Right lobe of liver (tissue), 4 donors: ENCODE data around the gene TRIAP1.

ENCODE experiments used
- CTCF ChIP-seq, 4 donors: fragments of 200-600 bp in 3 of 4; fragments of 450-650 bp in 1 of 4; IDR thresholded peaks; one replicate each; pipeline versions ENCODE4 v1.5.1 to v1.8.0; 2016 to 2022; ENCODE audit warnings: antibody characterized with exemption in 4 of 4, mild to moderate bottlenecking in 2 of 4
- POLR2A ChIP-seq: fragments of 450-650 bp; IDR thresholded peaks from one replicate; pipeline ENCODE4 v1.6.1; 2017; ENCODE audit warnings: antibody characterized with exemption, mild to moderate bottlenecking
- donor health status: DM: no; HTN: no; CAD: no.
- donor health status: DM: no; HTN: no; CAD: no.
- donor health status: DM: no; HTN: yes; CAD: no.

DNA sequence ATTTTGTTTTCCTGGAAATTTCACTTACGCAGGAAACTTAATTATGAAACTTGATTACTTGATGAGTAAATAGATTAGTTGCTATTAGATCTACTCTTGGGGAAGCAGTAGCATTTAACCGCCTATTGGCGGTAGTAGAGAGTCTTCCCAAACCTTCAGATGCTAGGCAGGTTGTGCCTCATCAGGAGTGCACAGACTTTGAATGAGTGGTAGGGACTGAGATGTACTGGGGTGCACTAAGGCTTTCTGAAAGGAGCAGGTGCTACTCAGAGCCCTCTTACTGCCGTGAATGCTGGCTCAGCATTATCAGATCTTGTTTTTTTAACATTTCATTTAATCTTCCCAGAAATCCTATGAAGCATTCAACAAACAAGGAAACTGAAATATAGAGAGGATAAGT is 7.8 kb upstream of the TRIAP1 start:
- TF ChIP-seq CTCF (IDR thresholded peaks at IDR 0.05) (peak; percentile 28 to 54 (median 48)), POLR2A (no peak)
